ENCODE measurements around the gene KRTAP2-1.
"Not testable (repeated sequence)": the region's sequence is repeated elsewhere in the genome, so short reads cannot be mapped to it uniquely, and the experiment has no call there.

KRTAP2-1 gene

GRCh38 chr17:41046735-41047465, at the start of gene KRTAP2-1:
Gene KRTAP2-1 (minus strand): TSS chr17:41047316. CDS start chr17:41047267, 49 bp downstream.
- DNase-seq (ENCODE audit: low read depth), result not testable (repeated sequence)

- no peak for DNase-seq (ENCODE audit: low read depth)
These were observed 48.9 kb upstream of the KRTAP2-1 start for GRCh38 chr17:41096055-41096454.

- not testable (repeated sequence) for DNase-seq (ENCODE audit: low read depth)
These were observed 41.7 kb upstream of the KRTAP2-1 start for GRCh38 chr17:41088760-41089352.

GRCh38 chr17:41084100-41084856, 37.2 kb upstream of the KRTAP2-1 start, which contains the start of gene KRTAP4-7:
Gene KRTAP4-7 (plus strand): TSS chr17:41084150. CDS start chr17:41084207, 57 bp downstream.
- not testable (repeated sequence) for DNase-seq (ENCODE audit: low read depth)

GRCh38 chr17:41083427-41083826, 36.3 kb upstream of the KRTAP2-1 start:
- DNase-seq (ENCODE audit: low read depth), result not testable (repeated sequence)

- no peak for DNase-seq (ENCODE audit: low read depth)
These were observed 35.5 kb upstream of the KRTAP2-1 start for GRCh38 chr17:41082626-41083025.

- DNase-seq (ENCODE audit: low read depth), result no peak
These were observed 29.7 kb upstream of the KRTAP2-1 start for GRCh38 chr17:41076788-41077187.

- no peak for DNase-seq (ENCODE audit: low read depth)
These were observed 26.6 kb upstream of the KRTAP2-1 start for GRCh38 chr17:41073676-41074075.

- DNase-seq (ENCODE audit: low read depth), result no peak
These were observed 24.7 kb upstream of the KRTAP2-1 start for GRCh38 chr17:41071606-41072360.

GRCh38 chr17:41069031-41069430, 21.9 kb upstream of the KRTAP2-1 start:
- no peak for DNase-seq (ENCODE audit: low read depth)

GRCh38 chr17:41067281-41067680, 20.2 kb upstream of the KRTAP2-1 start:
- no peak for DNase-seq (ENCODE audit: low read depth)

GRCh38 chr17:41065829-41066624, 18.9 kb upstream of the KRTAP2-1 start, which contains the start of gene KRTAP2-4:
Gene KRTAP2-4 (minus strand): TSS chr17:41065879. CDS start chr17:41065845, 34 bp downstream.
- DNase-seq (ENCODE audit: low read depth), result no peak

- DNase-seq (ENCODE audit: low read depth), result not testable (repeated sequence)
These were observed 18.0 kb upstream of the KRTAP2-1 start for GRCh38 chr17:41065016-41065689.

GRCh38 chr17:41064301-41064700, 17.2 kb upstream of the KRTAP2-1 start:
- DNase-seq (ENCODE audit: low read depth), result no peak

GRCh38 chr17:41063449-41063848, 16.3 kb upstream of the KRTAP2-1 start:
- no peak for DNase-seq (ENCODE audit: low read depth)

GRCh38 chr17:41061964-41062363, 14.8 kb upstream of the KRTAP2-1 start:
- no peak for DNase-seq (ENCODE audit: low read depth)

GRCh38 chr17:41060052-41060604, 13.0 kb upstream of the KRTAP2-1 start, which contains the start of gene KRTAP2-3:
Gene KRTAP2-3 (minus strand): TSS chr17:41060114. CDS start chr17:41060050, 64 bp downstream.
- DNase-seq (ENCODE audit: low read depth), result no peak

GRCh38 chr17:41059276-41060051, 12.3 kb upstream of the KRTAP2-1 start:
- DNase-seq (ENCODE audit: low read depth), result not testable (repeated sequence)

- no peak for DNase-seq (ENCODE audit: low read depth)
These were observed 11.6 kb upstream of the KRTAP2-1 start for GRCh38 chr17:41058741-41059140.
